Caco-2 (cell line): ENCODE results near the gene CALU. TPM values are rescaled to one million over a fixed set of nuclear protein-coding genes. Genes with fewer than 3 reads are reported as not detected.

Experiments used
- BruUV-seq: library from RNA; stranded (reverse); fragments of 400-500 nt; replicated peaks from 2 replicates; lab custom pipeline; 2021; lab: Mats Ljungman, UMichigan
- CTCF ChIA-PET: fragments of 300-600 bp; sonication (Branson Sonifier 250); formaldehyde crosslinking; loops from one replicate; lab custom pipeline; 2022; ENCODE audit warnings: antibody characterized with exemption; lab: Charles Lee
- POLR2A ChIA-PET: fragments of 300-600 bp; sonication (Branson Sonifier 250); formaldehyde crosslinking; loops from one replicate; lab custom pipeline; 2022; ENCODE audit warnings: antibody characterized with exemption; lab: Charles Lee
- DNase-seq, 2 experiments: peaks; one replicate each; pipeline versions ENCODE4 v3.0.0 to v3.0.0-alpha.2; 2020 to 2022
- H3K27me3 ChIP-seq: replicated peaks from 2 replicates; pipeline ENCODE4 v1.6.0; 2011; ENCODE audit warnings: low read length; ENCODE audit not compliant: control insufficient read depth, insufficient read depth
- H3K36me3 ChIP-seq: 2 replicates; pipeline ENCODE4 v1.5.1; 2011; ENCODE audit warnings: low read length; ENCODE audit not compliant: control insufficient read depth, insufficient read depth
- H3K4me1 ChIP-seq: fragments of 250-450 bp; sonication (Bioruptor Pico); 2 replicates; pipeline ENCODE4 v1.5.1; 2020; ENCODE audit warnings: mild to moderate bottlenecking
- H3K4me3 ChIP-seq: 2 replicates; pipeline ENCODE4 v1.5.1; 2011; ENCODE audit warnings: low read depth, mild to moderate bottlenecking, control low read depth, low read length
- H3K9me3 ChIP-seq: fragments of 250-450 bp; sonication (Bioruptor Pico); 2 replicates; pipeline ENCODE4 v1.5.1; 2020; ENCODE audit warnings: mild to moderate bottlenecking, moderate library complexity
- H3K27ac Mint-ChIP-seq: one replicate; pipeline ENCODE4 v1.8.0; 2022; ENCODE audit warnings: mixed read lengths; ENCODE audit not compliant: unreplicated experiment
- H3K27me3 Mint-ChIP-seq: one replicate; pipeline ENCODE4 v1.8.0; 2022; ENCODE audit warnings: mixed read lengths; ENCODE audit not compliant: insufficient read depth, unreplicated experiment
- H3K36me3 Mint-ChIP-seq: one replicate; pipeline ENCODE4 v1.8.0; 2022; ENCODE audit warnings: mild to moderate bottlenecking, mixed read lengths; ENCODE audit not compliant: insufficient read depth, unreplicated experiment
- H3K4me1 Mint-ChIP-seq: one replicate; pipeline ENCODE4 v1.8.0; 2022; ENCODE audit warnings: low read depth, mixed read lengths; ENCODE audit not compliant: unreplicated experiment
- H3K4me3 Mint-ChIP-seq: one replicate; pipeline ENCODE4 v1.8.0; 2022; ENCODE audit warnings: mild to moderate bottlenecking, moderate library complexity, mixed read lengths; ENCODE audit not compliant: unreplicated experiment
- H3K9me3 Mint-ChIP-seq: one replicate; pipeline ENCODE4 v1.8.0; 2022; ENCODE audit warnings: mixed read lengths; ENCODE audit not compliant: unreplicated experiment
- intact Hi-C: fragments of 100-400 bp; cut with micrococcal nuclease; formaldehyde crosslinking; loops from one replicate; pipeline ENCODE4 v1.10.0; 2022; ENCODE audit not compliant: unreplicated experiment
- total RNA-seq: library from RNA; stranded (reverse); gene quantifications from 2 replicates; pipeline ENCODE4 v1.2.3, GENCODE V29; 2022
- TF ChIP-seq, protein P1 (sequence below), 2 experiments: fragments of 200-600 bp in 1 of 2; IDR thresholded peaks; 1 replicate in 1 of 2; 2 replicates in 1 of 2; pipeline versions ENCODE4 v1.5.1 to v1.8.0; 2011 to 2022; ENCODE audit warnings: antibody characterized with exemption in 1 of 2, control low read depth in 1 of 2, inconsistent platforms in 1 of 2, low read depth in 1 of 2, low read length in 1 of 2, mild to moderate bottlenecking in 1 of 2, moderate library complexity in 1 of 2; ENCODE audit not compliant: insufficient read depth in 1 of 2, severe bottlenecking in 1 of 2, unreplicated experiment in 1 of 2

CALU gene
- total RNA-seq, 1 experiment from 2014 or later: 184 TPM

DNA sequence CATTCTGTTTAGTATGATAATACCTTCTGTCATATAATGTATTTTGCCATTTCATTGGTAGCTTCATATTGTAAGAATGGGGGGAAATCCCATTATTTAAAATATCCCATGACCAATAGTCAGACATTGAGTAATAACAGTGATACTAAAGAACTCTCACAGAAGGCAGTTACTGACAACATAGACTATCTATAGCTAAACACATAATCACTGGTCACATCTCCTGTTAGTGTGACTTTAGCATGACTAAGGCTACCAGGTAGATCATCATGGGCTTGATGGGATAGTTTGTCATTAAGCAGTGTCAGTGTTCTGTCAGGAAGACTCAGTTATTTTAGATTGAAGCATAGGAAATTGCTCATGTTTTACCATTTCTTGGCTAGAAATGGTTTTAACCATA is 20.1 kb downstream of the CALU start:
- CTCF ChIA-PET: no interaction called here
- H3K36me3 Mint-ChIP-seq: peaks cover 87% of the 10 kb centered on the region
- H3K9me3 ChIP-seq: no peaks in the 10 kb centered on the region
- intact Hi-C loops: no loop called here
- H3K9me3 Mint-ChIP-seq: no peaks in the 10 kb centered on the region
- no peak overlapping the region for H3K4me3 ChIP-seq
- no peaks in the 10 kb centered on the region for H3K4me1 Mint-ChIP-seq
- no peak overlapping the region for H3K27ac Mint-ChIP-seq
- H3K36me3 ChIP-seq: no peaks in the 10 kb centered on the region; the same call in 1 of the 2 replicates
- DNase-seq: no peak
- no peak overlapping the region for H3K4me3 Mint-ChIP-seq
- no peaks in the 10 kb centered on the region for H3K27me3 Mint-ChIP-seq
- BruUV-seq: no TSS peak
- H3K4me1 ChIP-seq: no peaks in the 10 kb centered on the region
- POLR2A ChIA-PET: no interaction called here
- TF ChIP-seq, protein P1, sequence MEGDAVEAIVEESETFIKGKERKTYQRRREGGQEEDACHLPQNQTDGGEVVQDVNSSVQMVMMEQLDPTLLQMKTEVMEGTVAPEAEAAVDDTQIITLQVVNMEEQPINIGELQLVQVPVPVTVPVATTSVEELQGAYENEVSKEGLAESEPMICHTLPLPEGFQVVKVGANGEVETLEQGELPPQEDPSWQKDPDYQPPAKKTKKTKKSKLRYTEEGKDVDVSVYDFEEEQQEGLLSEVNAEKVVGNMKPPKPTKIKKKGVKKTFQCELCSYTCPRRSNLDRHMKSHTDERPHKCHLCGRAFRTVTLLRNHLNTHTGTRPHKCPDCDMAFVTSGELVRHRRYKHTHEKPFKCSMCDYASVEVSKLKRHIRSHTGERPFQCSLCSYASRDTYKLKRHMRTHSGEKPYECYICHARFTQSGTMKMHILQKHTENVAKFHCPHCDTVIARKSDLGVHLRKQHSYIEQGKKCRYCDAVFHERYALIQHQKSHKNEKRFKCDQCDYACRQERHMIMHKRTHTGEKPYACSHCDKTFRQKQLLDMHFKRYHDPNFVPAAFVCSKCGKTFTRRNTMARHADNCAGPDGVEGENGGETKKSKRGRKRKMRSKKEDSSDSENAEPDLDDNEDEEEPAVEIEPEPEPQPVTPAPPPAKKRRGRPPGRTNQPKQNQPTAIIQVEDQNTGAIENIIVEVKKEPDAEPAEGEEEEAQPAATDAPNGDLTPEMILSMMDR (IDR thresholded peaks at IDR 0.05; ENCODE audit: insufficient read depth in 1 of 2, low read depth in 1 of 2, low read length in 1 of 2, severe bottlenecking in 1 of 2, unreplicated experiment in 1 of 2): no peak
- H3K27me3 ChIP-seq: no peaks in the 10 kb centered on the region

DNA sequence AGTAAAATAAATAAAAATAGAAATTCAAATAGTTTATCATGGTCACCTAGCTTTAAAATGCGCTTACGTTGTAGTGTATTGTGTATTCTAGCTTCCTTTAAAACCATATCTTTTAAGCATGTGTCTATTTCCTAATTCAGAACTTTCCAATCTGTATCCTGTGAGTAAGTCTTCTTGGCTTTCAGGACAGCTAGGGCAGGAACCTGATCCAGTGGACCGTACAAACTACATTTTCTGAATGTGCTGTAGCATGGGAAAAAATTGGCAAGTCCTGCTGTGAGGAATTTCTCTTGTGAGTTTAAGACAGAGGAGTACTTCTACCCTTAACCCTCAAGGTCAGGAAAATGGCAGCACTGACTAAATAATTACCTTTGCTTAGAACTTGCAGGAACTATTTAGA is 24.4 kb downstream of the CALU start:
- no peaks in the 10 kb centered on the region; the same call in 1 of the 2 replicates for H3K36me3 ChIP-seq

GRCh38 chr7:128767475-128768110 is 28.4 kb downstream of the CALU start:
- Mint-ChIP-seq H3K27me3 (no peaks in the 10 kb centered on the region), H3K4me3 (no peak overlapping the region), H3K9me3 (no peaks in the 10 kb centered on the region), H3K4me1 (no peaks in the 10 kb centered on the region), H3K27ac (no peak overlapping the region), H3K36me3 (peaks cover 91% of the 10 kb centered on the region)
- H3K27me3 ChIP-seq: no peaks in the 10 kb centered on the region
- H3K9me3 ChIP-seq: no peaks in the 10 kb centered on the region
- no peaks in the 10 kb centered on the region for H3K4me1 ChIP-seq
- POLR2A ChIA-PET: no interaction called here
- BruUV-seq: no TSS peak
- TF ChIP-seq, protein P1 (IDR thresholded peaks at IDR 0.05; ENCODE audit: insufficient read depth in 1 of 2, low read depth in 1 of 2, low read length in 1 of 2, severe bottlenecking in 1 of 2, unreplicated experiment in 1 of 2): no peak
- intact Hi-C loops: no loop called here
- peaks cover 4% of the 10 kb centered on the region for H3K36me3 ChIP-seq
- CTCF ChIA-PET: no interaction called here
- no peak overlapping the region for H3K4me3 ChIP-seq
- DNase-seq: no peak

More for the DNA sequence above, 24.4 kb downstream of the CALU start:
- Histone ChIP-seq H3K27me3 (no peaks in the 10 kb centered on the region), H3K9me3 (no peaks in the 10 kb centered on the region), H3K4me3 (no peak overlapping the region), H3K4me1 (no peaks in the 10 kb centered on the region)
- Mint-ChIP-seq H3K27ac (no peak overlapping the region), H3K27me3 (no peaks in the 10 kb centered on the region), H3K4me1 (no peaks in the 10 kb centered on the region), H3K36me3 (peaks cover 88% of the 10 kb centered on the region), H3K9me3 (no peaks in the 10 kb centered on the region), H3K4me3 (no peak overlapping the region)
- CTCF ChIA-PET: no interaction called here
- intact Hi-C loops: no loop called here
- POLR2A ChIA-PET: no interaction called here
- TF ChIP-seq, protein P1 (IDR thresholded peaks at IDR 0.05; ENCODE audit: insufficient read depth in 1 of 2, low read depth in 1 of 2, low read length in 1 of 2, severe bottlenecking in 1 of 2, unreplicated experiment in 1 of 2): no peak
- no peak for DNase-seq
- no TSS peak for BruUV-seq
